Measurements from ENCODE around the gene ODAD4. TPM values are rescaled to one million over a fixed set of nuclear protein-coding genes. Genes with fewer than 3 reads are reported as not detected.

The ODAD4 gene
- total and polyA plus RNA-seq, 8 donors: 0.20 to 4.1 (median 0.72) TPM

DNA sequence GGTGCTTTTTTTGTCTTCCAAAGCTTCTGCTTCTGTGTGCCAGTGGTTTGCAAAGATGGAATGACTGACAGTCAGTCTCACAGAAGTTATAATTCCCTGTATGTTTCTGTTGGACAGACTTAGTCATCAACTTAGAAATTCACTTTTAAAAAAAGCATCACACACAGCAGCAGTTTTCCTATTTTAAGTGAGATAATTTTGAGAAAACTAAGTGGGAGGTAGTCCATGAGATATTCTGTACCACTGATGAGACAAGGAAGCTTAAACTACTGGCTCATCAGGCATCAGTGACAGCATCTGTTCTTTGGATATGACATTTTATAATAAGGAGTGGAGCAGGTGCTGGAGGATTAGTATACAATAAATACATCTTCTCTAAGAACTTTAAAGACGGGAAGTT, 56.2 kb downstream of the ODAD4 start:
- H3K27me3 ChIP-seq: no peaks in the 10 kb centered on the region
- no peak overlapping the region for H3K4me3 ChIP-seq
- intact Hi-C loops (cut with DNase I): no loop called here
- ATAC-seq (no peak), DNase-seq (no peak), FAIRE-seq (no peak)
- TF ChIP-seq, protein P1, sequence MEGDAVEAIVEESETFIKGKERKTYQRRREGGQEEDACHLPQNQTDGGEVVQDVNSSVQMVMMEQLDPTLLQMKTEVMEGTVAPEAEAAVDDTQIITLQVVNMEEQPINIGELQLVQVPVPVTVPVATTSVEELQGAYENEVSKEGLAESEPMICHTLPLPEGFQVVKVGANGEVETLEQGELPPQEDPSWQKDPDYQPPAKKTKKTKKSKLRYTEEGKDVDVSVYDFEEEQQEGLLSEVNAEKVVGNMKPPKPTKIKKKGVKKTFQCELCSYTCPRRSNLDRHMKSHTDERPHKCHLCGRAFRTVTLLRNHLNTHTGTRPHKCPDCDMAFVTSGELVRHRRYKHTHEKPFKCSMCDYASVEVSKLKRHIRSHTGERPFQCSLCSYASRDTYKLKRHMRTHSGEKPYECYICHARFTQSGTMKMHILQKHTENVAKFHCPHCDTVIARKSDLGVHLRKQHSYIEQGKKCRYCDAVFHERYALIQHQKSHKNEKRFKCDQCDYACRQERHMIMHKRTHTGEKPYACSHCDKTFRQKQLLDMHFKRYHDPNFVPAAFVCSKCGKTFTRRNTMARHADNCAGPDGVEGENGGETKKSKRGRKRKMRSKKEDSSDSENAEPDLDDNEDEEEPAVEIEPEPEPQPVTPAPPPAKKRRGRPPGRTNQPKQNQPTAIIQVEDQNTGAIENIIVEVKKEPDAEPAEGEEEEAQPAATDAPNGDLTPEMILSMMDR (IDR thresholded peaks at IDR 0.05): no peak
- 94 to 95% methylated on average over 1 of the region's 1 CpG for WGBS, 2 donors
- H3K27ac ChIP-seq: no peak overlapping the region
- H3K9me3 ChIP-seq: no peaks in the 10 kb centered on the region
- H3K4me1 ChIP-seq: peaks cover 0 to 3% (median 0%) of the 10 kb centered on the region in 3 donors
- H3K36me3 ChIP-seq: peaks cover 5 to 64% (median 14%) of the 10 kb centered on the region in 3 donors

DNA sequence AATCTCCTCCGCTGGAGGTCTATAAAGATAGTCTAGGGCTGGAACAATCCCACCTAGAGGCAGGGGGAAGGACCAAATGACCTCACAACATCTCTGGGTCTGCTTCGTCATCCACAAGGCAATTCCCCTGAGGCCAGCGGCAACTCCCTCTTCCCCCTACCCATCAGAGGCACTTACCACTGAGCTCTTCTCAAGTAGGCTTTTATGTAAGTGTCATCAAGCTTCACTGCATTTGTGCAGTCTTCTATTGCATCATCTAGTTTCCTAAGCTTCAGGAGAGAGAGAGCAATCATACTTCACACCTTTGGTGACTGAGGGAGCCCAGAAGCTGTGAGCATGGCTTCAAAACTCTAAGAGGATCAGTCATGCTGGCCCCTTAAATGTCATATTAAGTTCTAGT, 57.2 kb downstream of the ODAD4 start:
- no peaks in the 10 kb centered on the region for H3K9me3 ChIP-seq
- H3K27ac ChIP-seq: no peak overlapping the region
- H3K27me3 ChIP-seq: no peaks in the 10 kb centered on the region
- TF ChIP-seq, protein P1 (IDR thresholded peaks at IDR 0.05): no peak
- peaks cover 4 to 57% (median 18%) of the 10 kb centered on the region in 3 donors for H3K36me3 ChIP-seq
- intact Hi-C loops (cut with DNase I): no loop called here
- ATAC-seq: no peak
- FAIRE-seq: no peak
- H3K4me1 ChIP-seq: peaks cover 0 to 3% (median 0%) of the 10 kb centered on the region in 3 donors
- 83 to 85% methylated on average over 3 of the region's 3 CpGs for WGBS, 2 donors
- H3K4me3 ChIP-seq: no peak overlapping the region
- DNase-seq: no peak

DNA sequence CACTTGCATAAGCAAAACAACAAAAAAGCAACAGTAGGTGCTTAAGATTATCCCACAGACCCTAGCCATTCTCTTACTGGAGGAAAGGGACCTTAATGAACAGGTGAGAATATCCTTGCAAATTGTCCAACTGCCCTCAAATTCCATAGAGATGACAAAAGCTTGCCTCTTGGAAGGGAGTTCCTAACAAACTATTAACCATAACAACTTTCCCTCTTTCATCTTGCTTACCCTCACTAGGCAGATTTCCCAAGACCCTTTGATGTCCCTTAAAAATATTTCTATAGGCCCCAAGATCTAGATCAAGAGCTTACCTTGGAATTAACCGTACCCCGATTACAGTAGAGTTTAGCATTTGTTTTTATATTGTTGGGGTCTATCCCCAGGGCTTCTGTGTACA, 58.0 kb downstream of the ODAD4 start:
- H3K27me3 ChIP-seq: no peaks in the 10 kb centered on the region
- DNase-seq (no peak), FAIRE-seq (no peak), ATAC-seq (no peak)
- 95% methylated on average over 2 of the region's 2 CpGs for WGBS, 2 donors
- H3K36me3 ChIP-seq: peaks cover 4 to 58% (median 23%) of the 10 kb centered on the region in 3 donors
- peaks cover 0 to 3% (median 0%) of the 10 kb centered on the region in 3 donors for H3K4me1 ChIP-seq
- intact Hi-C loops (cut with DNase I): no loop called here
- H3K27ac ChIP-seq: no peak overlapping the region
- H3K9me3 ChIP-seq: no peaks in the 10 kb centered on the region
- no peak overlapping the region for H3K4me3 ChIP-seq
- TF ChIP-seq, protein P1 (IDR thresholded peaks at IDR 0.05): no peak

DNA sequence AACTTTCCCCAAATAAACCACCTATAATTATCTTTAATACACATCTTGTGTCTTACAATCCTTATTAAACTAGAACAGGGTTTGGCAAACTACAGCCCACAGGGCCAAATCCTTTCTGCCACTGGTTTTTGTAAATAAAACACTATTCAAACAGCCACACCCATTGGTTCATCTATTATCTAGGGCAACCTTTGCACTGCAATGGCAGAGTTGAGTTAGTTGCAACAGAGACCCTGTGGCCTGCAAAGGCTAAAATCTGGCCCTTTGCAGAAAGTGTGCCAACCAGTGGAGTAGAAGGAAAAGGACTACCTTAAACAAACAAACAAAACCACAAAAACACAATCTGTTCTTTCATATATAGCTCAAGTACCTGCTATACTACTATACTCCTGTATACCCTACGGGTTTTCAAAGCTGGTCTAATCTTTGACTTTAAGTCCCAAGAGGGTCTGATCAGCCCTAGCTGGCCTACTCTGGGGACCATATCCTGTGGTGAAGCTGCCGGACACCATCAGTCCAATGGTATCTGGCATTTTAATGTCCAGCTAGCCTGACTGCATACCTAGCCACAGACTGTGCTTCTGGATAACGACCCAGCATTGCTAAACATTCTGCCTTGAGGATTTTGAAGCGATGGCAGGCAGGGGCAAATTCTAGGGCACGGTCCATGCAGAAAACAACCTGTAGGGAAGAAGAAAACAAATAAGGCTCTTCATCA, 59.4 kb downstream of the ODAD4 start:
- Histone ChIP-seq H3K27ac (no peak overlapping the region), H3K4me3 (no peak overlapping the region), H3K9me3 (no peaks in the 10 kb centered on the region), H3K27me3 (no peaks in the 10 kb centered on the region), H3K36me3 (peaks cover 4 to 61% (median 26%) of the 10 kb centered on the region in 3 donors), H3K4me1 (peaks cover 0 to 3% (median 0%) of the 10 kb centered on the region in 3 donors)
- 78 to 89% methylated on average over 5 of the region's 5 CpGs for WGBS, 2 donors
- DNase-seq: no peak
- TF ChIP-seq, protein P1 (IDR thresholded peaks at IDR 0.05): no peak
- no peak for FAIRE-seq
- intact Hi-C loops (cut with DNase I): no loop called here
- peak in 1 of 4 donors; percentile 49 for ATAC-seq

DNA sequence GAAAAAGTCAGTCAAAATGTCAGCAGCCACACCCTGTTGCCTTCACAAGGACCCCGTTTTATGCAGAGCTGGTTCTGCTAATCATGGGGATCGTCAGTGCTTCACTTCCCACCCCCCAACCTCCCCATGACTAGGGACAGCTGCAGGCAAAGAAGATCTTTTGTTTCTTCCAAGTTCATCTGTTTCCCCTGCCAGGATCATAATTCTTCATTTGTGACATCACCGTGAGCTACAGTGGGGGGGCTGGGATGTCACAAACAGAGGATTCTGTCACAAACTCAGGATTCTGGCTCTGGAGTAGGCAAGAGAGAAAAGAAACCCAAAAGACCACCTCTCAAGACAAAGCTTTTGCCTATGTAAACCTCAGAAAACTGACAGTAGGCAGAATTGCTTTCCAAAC, 62.2 kb downstream of the ODAD4 start:
- Histone ChIP-seq H3K27me3 (no peaks in the 10 kb centered on the region), H3K4me3 (no peak overlapping the region), H3K9me3 (no peaks in the 10 kb centered on the region), H3K36me3 (peaks cover 6 to 74% (median 40%) of the 10 kb centered on the region in 3 donors), H3K27ac (no peak overlapping the region), H3K4me1 (peaks cover 0 to 3% (median 0%) of the 10 kb centered on the region in 3 donors)
- 89 to 91% methylated on average over 3 of the region's 3 CpGs for WGBS, 2 donors
- FAIRE-seq (no peak), ATAC-seq (no peak), DNase-seq (no peak)
- TF ChIP-seq, protein P1 (IDR thresholded peaks at IDR 0.05): no peak
- intact Hi-C loops (cut with DNase I): no loop called here
